Measurements from ENCODE around the gene TAMALIN. TPM values are rescaled to one million over a fixed set of nuclear protein-coding genes. Genes with fewer than 3 reads are reported as not detected.

The TAMALIN gene
- polyA plus RNA-seq, 1 donor from 2014 or later: 6.1 TPM

- Histone ChIP-seq H3K27me3 (ENCODE audit: insufficient read depth, low read depth, low read length) (no peaks in the 10 kb centered on the region), H4K20me1 (ENCODE audit: insufficient read depth) (no peaks in the 10 kb centered on the region), H3K9ac (ENCODE audit: low read length) (no peak overlapping the region), H3K27ac (ENCODE audit: low read length) (no peak overlapping the region), H3K79me2 (replicated peaks; ENCODE audit: insufficient read depth, low read length) (no peaks in the 10 kb centered on the region), H3K9me2 (ENCODE audit: insufficient read depth, low read length) (no peaks in the 10 kb centered on the region), H3K36me3 (ENCODE audit: insufficient read depth, low read length) (no peaks in the 10 kb centered on the region), H3K4me3 (ENCODE audit: low read length) (no peak overlapping the region), H3F3A (ENCODE audit: insufficient read depth, low read length, poor library complexity, severe bottlenecking) (no peaks in the 10 kb centered on the region), H3K9me3 (ENCODE audit: low read length) (no peaks in the 10 kb centered on the region), H3K4me2 (ENCODE audit: low read length) (no peak overlapping the region), H2AFZ (ENCODE audit: low read depth, low read length) (no peak overlapping the region)
- TF ChIP-seq REST (IDR thresholded peaks at IDR 0.05; ENCODE audit: borderline replicate concordance): no peak
- TF ChIP-seq POLR2AphosphoS5 (IDR thresholded peaks at IDR 0.05): no peak
- no peak for TF ChIP-seq CTCF (IDR thresholded peaks at IDR 0.05; ENCODE audit: poor library complexity, severe bottlenecking)
- TF ChIP-seq MXI1 (conservative IDR thresholded peaks at IDR 0.05; ENCODE audit: poor library complexity, severe bottlenecking): no peak
- TF ChIP-seq EZH2 (IDR thresholded peaks at IDR 0.05; ENCODE audit: borderline replicate concordance, insufficient read depth, low read length, poor library complexity, severe bottlenecking): no peak
- no peak for TF ChIP-seq SMC3 (conservative IDR thresholded peaks at IDR 0.05; ENCODE audit: poor library complexity)
- TF ChIP-seq RAD21 (conservative IDR thresholded peaks at IDR 0.05): no peak
- no peak for TF ChIP-seq TAF1 (IDR thresholded peaks at IDR 0.05; ENCODE audit: low read depth)
- no peak for TF ChIP-seq EP300 (conservative IDR thresholded peaks at IDR 0.05; ENCODE audit: poor library complexity, severe bottlenecking)
Measured at GRCh38 chr12:52015532-52016041, 8.8 kb downstream of the TAMALIN start.

GRCh38 chr12:52018433-52019112 lies 11.8 kb downstream of the TAMALIN start:
- Histone ChIP-seq H4K20me1 (ENCODE audit: insufficient read depth) (no peaks in the 10 kb centered on the region), H3K36me3 (ENCODE audit: insufficient read depth, low read length) (no peaks in the 10 kb centered on the region), H3K9me3 (ENCODE audit: low read length) (no peaks in the 10 kb centered on the region), H2AFZ (ENCODE audit: low read depth, low read length) (no peak overlapping the region), H3K27me3 (ENCODE audit: insufficient read depth, low read depth, low read length) (peaks cover 13% of the 10 kb centered on the region), H3K27ac (ENCODE audit: low read length) (no peak overlapping the region), H3F3A (ENCODE audit: insufficient read depth, low read length, poor library complexity, severe bottlenecking) (no peaks in the 10 kb centered on the region), H3K9me2 (ENCODE audit: insufficient read depth, low read length) (no peaks in the 10 kb centered on the region), H3K9ac (ENCODE audit: low read length) (no peak overlapping the region), H3K79me2 (replicated peaks; ENCODE audit: insufficient read depth, low read length) (no peaks in the 10 kb centered on the region), H3K4me2 (ENCODE audit: low read length) (no peak overlapping the region), H3K4me3 (ENCODE audit: low read length) (no peak overlapping the region)
- no peak for TF ChIP-seq RAD21 (conservative IDR thresholded peaks at IDR 0.05)
- TF ChIP-seq CTCF (IDR thresholded peaks at IDR 0.05; ENCODE audit: poor library complexity, severe bottlenecking): no peak
- no peak for TF ChIP-seq POLR2AphosphoS5 (IDR thresholded peaks at IDR 0.05)
- TF ChIP-seq EZH2 (IDR thresholded peaks at IDR 0.05; ENCODE audit: borderline replicate concordance, insufficient read depth, low read length, poor library complexity, severe bottlenecking): no peak
- no peak for TF ChIP-seq EP300 (conservative IDR thresholded peaks at IDR 0.05; ENCODE audit: poor library complexity, severe bottlenecking)
- TF ChIP-seq REST (IDR thresholded peaks at IDR 0.05; ENCODE audit: borderline replicate concordance): no peak
- TF ChIP-seq MXI1 (conservative IDR thresholded peaks at IDR 0.05; ENCODE audit: poor library complexity, severe bottlenecking): no peak
- TF ChIP-seq SMC3 (conservative IDR thresholded peaks at IDR 0.05; ENCODE audit: poor library complexity): no peak
- TF ChIP-seq TAF1 (IDR thresholded peaks at IDR 0.05; ENCODE audit: low read depth): no peak

Data from neural cell (in vitro differentiated cells).